K562 (cell line): Measurements from ENCODE around the gene LAMB3. TPM values are rescaled to one million over a fixed set of nuclear protein-coding genes. Genes with fewer than 3 reads are reported as not detected.

Experiments used
- ATAC-seq: fragments of 200-7000 bp; cut with Tn5 transposase; 3 replicates; pipeline ENCODE4 v1.9.1; 2020; ENCODE audit warnings: moderate library complexity
- BruUV-seq: library from RNA; stranded (reverse); fragments of 400-500 nt; replicated peaks from 2 replicates; lab custom pipeline; 2021; lab: Mats Ljungman, UMichigan
- CTCF ChIA-PET: fragments of 300-600 bp; formaldehyde crosslinking; extraction: SDS; loops from one replicate; lab custom pipeline; 2021; ENCODE audit warnings: low intra/inter-chr PET ratio; lab: Yijun Ruan, JAX
- POLR2A ChIA-PET: fragments of 300-600, 350-650 bp; sonication (Branson Sonifier 250); formaldehyde crosslinking; extraction: SDS; loops from one replicate; lab custom pipeline; 2021; ENCODE audit warnings: antibody characterized with exemption, inconsistent platforms; lab: Yijun Ruan, JAX
- DNase-seq, 4 experiments: peaks; one replicate each; pipeline versions ENCODE4 v3.0.0 to v3.0.0-alpha.2; 2011 to 2018; ENCODE audit warnings: low spot score in 3 of 4, mixed read lengths in 3 of 4; ENCODE audit errors: extremely low read depth in 1 of 4
- FAIRE-seq: peaks from 2 replicates; lab custom pipeline; 2011; peaks lifted over from hg19 to GRCh38; lab: Jason Lieb, UNC
- H2AFZ ChIP-seq: 2 replicates; pipeline ENCODE4 v1.6.0; 2011; ENCODE audit warnings: low read depth, low read length, control low read depth, inconsistent platforms
- H3K27ac ChIP-seq: fragments of 200-600 bp; 3 replicates; pipeline ENCODE4 v1.8.0; 2011; ENCODE audit warnings: low read depth, mild to moderate bottlenecking, control low read depth, inconsistent platforms, low read length, moderate library complexity, mixed read lengths; ENCODE audit errors: extremely low read depth
- H3K27me3 ChIP-seq, 2 experiments: fragments of 300-600 bp in 1 of 2; 2 replicates in 1 of 2; 3 replicates in 1 of 2; pipeline versions ENCODE4 v1.6.0 to v1.8.0; 2011; ENCODE audit warnings: inconsistent platforms in 2 of 2, low read length in 2 of 2, mild to moderate bottlenecking in 1 of 2, mixed read lengths in 1 of 2, moderate library complexity in 1 of 2; ENCODE audit not compliant: control insufficient read depth in 2 of 2, insufficient read depth in 2 of 2
- H3K36me3 ChIP-seq: fragments of 300-600 bp; 3 replicates; pipeline ENCODE4 v1.8.0; 2011; ENCODE audit warnings: mild to moderate bottlenecking, low read length, inconsistent platforms; ENCODE audit not compliant: control insufficient read depth, insufficient read depth
- H3K4me1 ChIP-seq, 2 experiments: fragments of 200-600 bp in 1 of 2; replicated peaks in 1 of 2; 2 replicates in 1 of 2; 3 replicates in 1 of 2; pipeline versions ENCODE4 v1.5.1 to v1.8.0; 2011; ENCODE audit warnings: inconsistent platforms in 2 of 2, low read length in 2 of 2, mild to moderate bottlenecking in 1 of 2, mixed read lengths in 1 of 2, moderate library complexity in 1 of 2; ENCODE audit not compliant: control insufficient read depth in 2 of 2, insufficient read depth in 2 of 2
- H3K4me2 ChIP-seq: 2 replicates; pipeline ENCODE4 v1.6.1; 2011; ENCODE audit warnings: low read length, control low read depth, inconsistent platforms, mixed read lengths; ENCODE audit not compliant: insufficient read depth
- H3K4me3 ChIP-seq: fragments of 200-600 bp; sonication (generic), shearing (Covaris generic); 2 replicates; pipeline ENCODE4 v1.5.1; 2016; ENCODE audit warnings: control low read depth, inconsistent platforms
- H3K79me2 ChIP-seq: fragments of 200-600 bp; 3 replicates; pipeline ENCODE4 v1.8.0; 2011; ENCODE audit warnings: low read length, inconsistent platforms; ENCODE audit not compliant: control insufficient read depth, insufficient read depth
- H3K9ac ChIP-seq, 2 experiments: 2 replicates each; pipeline versions ENCODE4 v1.6.0 to v1.6.1; 2011; ENCODE audit warnings: low read depth in 2 of 2, low read length in 2 of 2, control low read depth in 1 of 2, inconsistent platforms in 1 of 2, mild to moderate bottlenecking in 1 of 2, mixed read lengths in 1 of 2; ENCODE audit not compliant: insufficient read depth in 1 of 2
- H3K9me1 ChIP-seq: one replicate; pipeline ENCODE4 v1.6.0; 2011; ENCODE audit warnings: inconsistent platforms, mild to moderate bottlenecking, low read length, moderate library complexity; ENCODE audit not compliant: control insufficient read depth, insufficient read depth
- H3K9me3 ChIP-seq: replicated peaks from 2 replicates; pipeline ENCODE4 v1.5.1; 2011; ENCODE audit warnings: low read depth, low read length, inconsistent platforms; ENCODE audit not compliant: control insufficient read depth, insufficient read depth
- H4K20me1 ChIP-seq: replicated peaks from 2 replicates; pipeline ENCODE4 v1.6.1; 2011; ENCODE audit warnings: low read length, inconsistent platforms, mixed read lengths; ENCODE audit not compliant: control insufficient read depth, insufficient read depth
- CC2D1A ChIP-seq: fragments of 450-650 bp; IDR thresholded peaks from 2 replicates; pipeline ENCODE4 v1.6.1; 2017; ENCODE audit warnings: mild to moderate bottlenecking
- ELK3 ChIP-seq: fragments of 450-650 bp; formaldehyde crosslinking; IDR thresholded peaks from 2 replicates; pipeline ENCODE4 v1.4.0; 2020; ENCODE audit warnings: mild to moderate bottlenecking
- GTF3C2 ChIP-seq: IDR thresholded peaks from 3 replicates; pipeline ENCODE4 v1.6.1; 2011; ENCODE audit warnings: borderline replicate concordance, mild to moderate bottlenecking, moderate library complexity; ENCODE audit not compliant: insufficient read length; ENCODE audit errors: extremely low read depth
- HMG20B ChIP-seq: fragments of 250-450 bp; sonication (Bioruptor Pico); IDR thresholded peaks from 2 replicates; pipeline ENCODE4 v1.5.0; 2021; ENCODE audit warnings: mild to moderate bottlenecking
- MCM7 ChIP-seq, 2 experiments: fragments of 450-650 bp; IDR thresholded peaks; 2 replicates each; pipeline ENCODE4 v1.6.1; 2016 to 2018
- NCOA6 ChIP-seq: fragments of 450-650 bp; IDR thresholded peaks from 2 replicates; pipeline ENCODE4 v1.6.1; 2017; ENCODE audit warnings: mild to moderate bottlenecking
- SRSF1 ChIP-seq: fragments of 200-400 bp; formaldehyde crosslinking; IDR thresholded peaks from 2 replicates; pipeline ENCODE4 v1.6.1; 2017; ENCODE audit warnings: mild to moderate bottlenecking, low read depth, low read length, moderate library complexity
- ZNF696 ChIP-seq: fragments of 250-450 bp; sonication (Bioruptor Pico); conservative IDR thresholded peaks from 2 replicates; pipeline ENCODE4 v1.4.0; 2020; ENCODE audit warnings: mild to moderate bottlenecking, moderate library complexity
- WGBS: fragments of 100-300 bp; shearing (Covaris generic); methylation state at CpG from one replicate; pipeline ENCODE4 v1.1.6; 2016; ENCODE audit warnings: low coverage, mixed read lengths; ENCODE audit not compliant: insufficient coverage; ENCODE audit errors: missing lambda C conversion rate; 5-methylcytosine and 5-hydroxymethylcytosine counted together
- in situ Hi-C: fragments of 300-500 bp; cut with MboI; formaldehyde crosslinking; loops from 4 replicates; pipeline ENCODE4 v1.15.0; 2018; ENCODE audit warnings: inconsistent platforms, mixed read lengths
- intact Hi-C: fragments of 100-400 bp; cut with micrococcal nuclease; formaldehyde crosslinking; loops from 2 replicates; pipeline ENCODE4 v1.14.2; 2022
- polyA plus RNA-seq, 8 experiments: library from polyadenylated mRNA; depleted of rRNA in 4 of 8; stranded (reverse) in 5 of 8; unstranded in 3 of 8; fragments of >200 nt; fragmentation: Nextera tagmentation in 2 of 8; fragmentation: Illumina TruSeq in 1 of 8; extraction: Ambion mirVana in 2 of 8; extraction: Trizol in 1 of 8; gene quantifications; 2 replicates each; pipeline versions ENCODE4 v1.2.1 to v1.2.3, GENCODE V29; 2011 to 2014; ENCODE audit warnings: inconsistent platforms in 1 of 8, missing spikeins in 1 of 8
- total RNA-seq, 7 experiments: library from RNA; depleted of rRNA in 6 of 7; stranded (reverse); fragments of >200 nt in 6 of 7; fragmentation: Illumina TruSeq in 2 of 7; extraction: Trizol in 2 of 7; gene quantifications; 2 replicates each; pipeline versions ENCODE4 v1.2.1 to v1.2.3, GENCODE V29; 2011 to 2021; ENCODE audit warnings: low replicate concordance in 1 of 7

The LAMB3 gene
- total and polyA plus RNA-seq, 9 of the 15 experiments (the other 6 are each of a cell fraction or from before 2014, with no cell fraction given): 0.08 to 1.3 (median 0.91) TPM

GRCh38 chr1:209595028-209595427 lies 57.2 kb downstream of the LAMB3 start:
- intact Hi-C loops: no loop called here
- Histone ChIP-seq H3K27ac (no peak overlapping the region), H3K4me2 (no peak overlapping the region), H3K9me1 (no peaks in the 10 kb centered on the region), H3K27me3 (peaks cover 3 to 31% of the 10 kb centered on the region in 2 experiments; a peak in 3 of 5 replicates), H3K9me3 (no peaks in the 10 kb centered on the region), H2AFZ (no peak overlapping the region), H3K4me3 (no peak overlapping the region), H4K20me1 (no peaks in the 10 kb centered on the region), H3K79me2 (no peaks in the 10 kb centered on the region), H3K9ac (no peak overlapping the region), H3K36me3 (no peaks in the 10 kb centered on the region), H3K4me1 (no peaks in the 10 kb centered on the region)
- under 1% methylated on average over 9 of the region's 9 CpGs for WGBS
- DNase-seq: no peak
- CTCF ChIA-PET: interaction anchor here (0.6 kb wide), 1 partner anchor 29 kb away, joined by 3 read pairs; no protein-coding TSS in a partner anchor
- no TSS peak for BruUV-seq
- FAIRE-seq: no peak
- POLR2A ChIA-PET: no interaction called here
- in situ Hi-C loops: loop anchor here (25.0 kb wide), 1 partner anchor 392 kb away; no protein-coding TSS in a partner anchor
- ATAC-seq: no peak
- TF ChIP-seq MCM7 (IDR thresholded peaks at IDR 0.05): no peak
- no peak for TF ChIP-seq GTF3C2
- no peak for TF ChIP-seq CC2D1A
- no peak for TF ChIP-seq SRSF1
- no peak for TF ChIP-seq ZNF696
- no peak for TF ChIP-seq NCOA6
- TF ChIP-seq HMG20B (CRISPR knock-in tag): no peak
- no peak for TF ChIP-seq ELK3 (CRISPR knock-in tag)
